Measurements from ENCODE around the gene MESD. TPM values are rescaled to one million over a fixed set of nuclear protein-coding genes. Genes with fewer than 3 reads are reported as not detected.

MESD gene
- total RNA-seq, 1 experiment from 2014 or later = 18.1 TPM

DNA sequence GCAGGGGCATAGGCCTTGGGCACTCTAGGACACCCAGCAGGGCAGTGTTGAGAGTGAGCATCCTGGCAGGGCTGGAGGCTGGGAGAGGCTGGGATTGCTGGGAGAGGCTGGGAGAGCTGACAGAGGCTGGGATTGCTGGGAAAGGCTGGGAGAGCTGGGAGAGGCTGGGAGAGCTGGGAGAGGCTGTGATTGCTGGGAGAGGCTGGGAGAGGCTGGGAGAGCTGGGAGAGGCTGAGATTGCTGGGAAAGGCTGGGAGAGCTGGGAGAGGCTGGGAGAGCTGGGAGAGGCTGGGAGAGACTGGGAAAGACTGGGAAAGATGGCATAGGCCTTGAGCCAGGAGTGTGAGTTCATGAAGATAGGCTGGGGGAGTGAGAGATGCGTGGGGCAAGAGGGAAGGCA lies 77.8 kb downstream of the MESD start:
- no peak for DNase-seq (ENCODE audit: low spot score)

DNA sequence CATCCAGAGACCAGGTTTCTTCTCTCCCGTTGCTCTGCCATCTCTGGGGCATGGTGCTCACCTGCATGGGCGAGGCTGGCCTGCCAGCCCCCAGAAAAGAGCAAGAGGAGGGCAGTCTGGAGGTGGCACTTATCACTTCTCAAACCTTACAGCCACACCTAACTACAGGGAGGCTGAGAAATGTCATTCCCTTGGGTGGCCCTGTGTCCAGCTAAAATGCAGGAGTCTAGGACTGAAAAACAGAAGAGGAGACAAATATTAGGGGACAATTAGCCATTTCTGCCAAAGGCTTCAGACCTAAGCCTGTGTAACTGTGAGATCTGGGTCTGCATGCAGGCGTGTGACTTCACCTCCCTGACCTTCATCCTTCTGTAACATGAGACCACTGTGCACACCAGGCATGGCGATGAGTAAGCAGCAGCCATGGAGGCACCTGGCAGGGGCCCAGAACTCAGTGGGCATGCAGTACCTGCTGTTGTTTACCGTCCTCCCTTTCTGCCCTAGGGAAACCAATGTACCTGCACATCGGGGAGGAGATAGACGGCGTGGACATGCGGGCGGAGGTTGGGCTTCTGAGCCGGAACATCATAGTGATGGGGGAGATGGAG lies 83.4 kb downstream of the MESD start:
- DNase-seq (ENCODE audit: low spot score) = no peak

DNA sequence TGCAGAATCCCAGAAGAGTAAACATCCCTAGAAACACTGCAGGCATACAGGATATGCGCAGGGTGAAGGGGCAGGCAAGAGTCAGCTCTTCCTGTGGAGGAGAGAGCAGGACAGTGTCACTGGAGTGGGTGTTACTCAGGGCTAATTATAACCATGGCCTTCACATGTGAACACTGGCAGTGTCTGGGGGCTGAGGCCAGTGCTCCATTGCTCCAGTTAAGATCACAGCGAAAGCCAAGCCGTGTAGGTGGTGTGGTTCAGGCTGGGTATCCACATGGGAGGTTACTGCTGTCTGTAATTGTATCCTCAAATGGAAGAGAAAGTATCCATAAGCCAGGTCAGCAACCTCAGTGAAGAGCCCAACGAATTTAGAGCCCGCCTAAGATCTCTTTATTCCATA lies 84.6 kb downstream of the MESD start:
- no peak for DNase-seq (ENCODE audit: low spot score)

DNA sequence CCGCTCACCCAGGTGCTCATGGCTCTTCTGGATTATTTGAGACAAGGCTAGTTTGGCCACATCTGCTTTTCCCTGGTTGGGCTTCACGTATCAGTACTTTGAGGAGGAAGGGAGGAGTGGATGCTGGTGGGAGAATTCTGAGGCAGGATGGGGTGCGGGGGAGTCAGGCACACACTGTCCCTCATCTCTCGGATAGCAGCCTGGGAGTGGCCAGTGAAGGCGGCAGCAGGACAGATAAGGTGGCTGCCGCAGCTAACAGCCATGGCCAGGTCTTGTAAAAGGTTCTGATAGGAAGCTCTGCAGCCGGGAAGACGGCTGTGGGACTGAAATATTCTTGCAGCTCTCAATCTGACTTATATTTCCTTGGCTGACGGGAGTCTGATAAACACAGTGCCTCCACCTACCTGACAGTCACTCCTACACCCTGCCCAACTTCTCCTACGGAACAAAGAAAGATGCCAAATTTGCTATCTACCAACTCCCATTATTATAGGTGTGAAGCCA lies 87.3 kb downstream of the MESD start:
- no peak for DNase-seq (ENCODE audit: low spot score)

DNA sequence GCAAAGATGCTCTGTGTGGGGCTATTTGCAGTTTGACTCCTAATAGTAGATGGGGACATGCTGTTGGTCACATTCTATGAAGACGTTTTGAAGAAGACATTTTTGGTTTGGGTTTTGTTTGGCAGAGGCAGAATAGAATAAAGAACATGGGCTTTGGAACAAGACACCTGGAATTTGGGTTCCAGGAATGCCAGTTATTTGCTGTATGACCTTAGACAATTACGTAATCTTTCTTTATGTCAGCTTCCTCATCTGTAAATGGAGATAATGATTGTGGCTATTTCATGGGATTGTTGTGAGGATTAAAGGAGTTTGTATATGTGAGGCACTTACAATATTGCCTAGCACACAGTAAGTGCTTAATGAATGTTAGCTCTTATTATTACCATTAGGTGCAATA lies 91.6 kb downstream of the MESD start:
- DNase-seq (ENCODE audit: low spot score) = no peak

Small RNA genes within 50 kb of the gene (small RNA-seq; reads per million reads assigned to genes)
- not detected for gene MIR4514

Other genes starting within 250 kb of the MESD start
- 7.3 and 9.4 TPM in 2 replicates for gene CEMIP, start 210.4 kb downstream of the MESD start, total RNA-seq (2014; rRNA removed; shearing (Covaris generic))
- gene TLNRD1, start 11.1 kb upstream of the MESD start, total RNA-seq (2014; rRNA removed; shearing (Covaris generic)) = 64.1 and 67.1 TPM in 2 replicates
- gene CFAP161, start 144.5 kb upstream of the MESD start, total RNA-seq (2014; rRNA removed; shearing (Covaris generic)) = 2.0 TPM in 1 of 2 replicates, not detected in the other
- gene IL16, start 207.1 kb upstream of the MESD start, total RNA-seq (2014; rRNA removed; shearing (Covaris generic)) = not detected in 2 replicates